ENCODE measurements around the gene INO80D.
A peak's percentile ranks its signal among the peaks of the same experiment; 100 is the strongest.

INO80D gene

GRCh38 chr2:205975082-205975949 lies 110.7 kb downstream of the INO80D start:
- no peak for DNase-seq

GRCh38 chr2:205972113-205972512 lies 113.9 kb downstream of the INO80D start:
- peak; percentile 8 for DNase-seq

GRCh38 chr2:205970348-205970747 lies 115.6 kb downstream of the INO80D start:
- no peak for DNase-seq

GRCh38 chr2:205969584-205969983 lies 116.4 kb downstream of the INO80D start:
- no peak for DNase-seq

- no peak for DNase-seq
These were observed 118.4 kb downstream of the INO80D start for GRCh38 chr2:205967391-205968075.

- no peak for DNase-seq
These were observed 120.3 kb downstream of the INO80D start for GRCh38 chr2:205965707-205966106.

- no peak for DNase-seq
These were observed 121.7 kb downstream of the INO80D start for GRCh38 chr2:205964111-205964761.

- no peak for DNase-seq
These were observed 126.5 kb downstream of the INO80D start for GRCh38 chr2:205959521-205959920.

- DNase-seq = no peak
These were observed 128.4 kb downstream of the INO80D start for GRCh38 chr2:205957452-205958154.

GRCh38 chr2:205954707-205955106 lies 131.3 kb downstream of the INO80D start:
- no peak for DNase-seq

- no peak for DNase-seq
These were observed 133.7 kb downstream of the INO80D start for GRCh38 chr2:205952282-205952681.

GRCh38 chr2:205948883-205949282 lies 137.1 kb downstream of the INO80D start:
- DNase-seq = no peak

GRCh38 chr2:205948496-205948837 lies 137.5 kb downstream of the INO80D start:
- DNase-seq = no peak

- DNase-seq = peak; percentile 78
These were observed 138.1 kb downstream of the INO80D start for GRCh38 chr2:205947621-205948495.

GRCh38 chr2:205946226-205946625 lies 139.7 kb downstream of the INO80D start:
- DNase-seq = no peak
